Skeletal muscle satellite cell (primary cell): ENCODE data around the gene OR2K2.
"Not testable (repeated sequence)": the region's sequence is repeated elsewhere in the genome, so short reads cannot be mapped to it uniquely, and the experiment has no call there.

ENCODE experiments used
- H3K27me3 ChIP-seq: 2 replicates; pipeline ENCODE4 v1.7.0; 2013; ENCODE audit warnings: low read length; ENCODE audit not compliant: control insufficient read depth, insufficient read depth
- H3K36me3 ChIP-seq: 2 replicates; pipeline ENCODE4 v1.7.0; 2013; ENCODE audit warnings: mild to moderate bottlenecking, control low read depth, low read length; ENCODE audit not compliant: insufficient read depth
- H3K4me1 ChIP-seq: 2 replicates; pipeline ENCODE4 v1.7.0; 2013; ENCODE audit warnings: low read length; ENCODE audit not compliant: control insufficient read depth, insufficient read depth
- H3K4me2 ChIP-seq: 2 replicates; pipeline ENCODE4 v1.7.0; 2013; ENCODE audit warnings: mild to moderate bottlenecking, low read length
- H3K4me3 ChIP-seq: 2 replicates; pipeline ENCODE4 v1.7.0; 2013; ENCODE audit warnings: low read length
- H3K9ac ChIP-seq: 2 replicates; pipeline ENCODE4 v1.7.0; 2013; ENCODE audit warnings: mild to moderate bottlenecking, low read depth, low read length, moderate library complexity
- H3K9me3 ChIP-seq: replicated peaks from 2 replicates; pipeline ENCODE4 v1.7.0; 2013; ENCODE audit warnings: mild to moderate bottlenecking, control low read depth, low read length

OR2K2 gene

DNA sequence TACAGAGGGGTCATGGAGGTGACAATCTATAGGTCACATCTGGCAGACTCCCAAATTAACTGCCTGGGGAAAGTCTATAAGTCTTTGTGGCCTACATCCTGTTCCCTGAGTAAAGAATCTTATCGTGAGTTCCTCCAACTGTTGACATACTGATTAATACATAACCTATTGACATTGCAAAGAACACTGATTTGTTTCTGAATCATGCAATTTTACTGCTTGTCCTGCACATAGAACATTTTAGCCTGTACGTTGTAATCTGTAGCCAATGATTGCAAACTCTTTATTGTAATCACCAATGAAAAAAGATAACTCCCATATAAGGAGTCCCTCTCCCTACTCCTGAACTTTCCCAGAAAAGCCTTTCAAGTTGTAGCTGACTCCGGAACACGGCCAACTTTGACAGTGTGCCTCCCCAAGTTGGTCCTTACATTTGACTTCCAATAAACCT lies 18.8 kb upstream of the OR2K2 start:
- no peak overlapping the region for H3K9ac ChIP-seq
- no peaks in the 10 kb centered on the region for H3K36me3 ChIP-seq
- no peak overlapping the region for H3K4me2 ChIP-seq
- H3K9me3 ChIP-seq, result no peaks in the 10 kb centered on the region
- no peak overlapping the region for H3K4me3 ChIP-seq
- H3K4me1 ChIP-seq, result peaks cover 22% of the 10 kb centered on the region
- H3K27me3 ChIP-seq, result no peaks in the 10 kb centered on the region

DNA sequence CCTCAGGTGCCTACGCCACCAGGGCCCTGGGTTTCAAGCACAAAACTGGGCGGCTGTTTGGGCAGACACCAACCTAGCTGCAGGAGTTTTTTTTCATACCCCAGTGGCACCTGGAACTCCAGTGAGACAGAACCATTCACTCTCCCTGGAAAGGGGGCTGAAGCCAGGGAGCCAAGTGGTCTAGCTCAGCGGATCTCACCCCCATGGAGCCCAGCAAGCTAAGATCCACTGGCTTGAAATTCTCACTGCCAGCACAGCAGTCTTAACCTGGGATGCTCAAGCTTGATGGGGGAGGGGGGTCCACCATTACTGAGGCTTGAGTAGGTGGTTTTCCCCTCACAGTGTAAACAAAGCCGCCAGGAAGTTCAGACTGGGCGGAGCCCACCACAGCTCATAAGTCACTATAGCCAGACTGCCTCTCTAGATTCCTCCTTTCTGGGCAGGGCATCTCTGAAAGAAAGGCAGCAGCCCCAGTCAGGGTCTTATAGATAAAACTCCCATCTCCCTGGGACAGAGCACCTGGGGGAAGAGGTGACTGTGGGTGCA lies 4.4 kb upstream of the OR2K2 start:
- H3K4me2 ChIP-seq, H3K36me3 ChIP-seq, H3K9ac ChIP-seq, H3K27me3 ChIP-seq, H3K4me1 ChIP-seq, H3K4me3 ChIP-seq, H3K9me3 ChIP-seq: not testable (repeated sequence)

DNA sequence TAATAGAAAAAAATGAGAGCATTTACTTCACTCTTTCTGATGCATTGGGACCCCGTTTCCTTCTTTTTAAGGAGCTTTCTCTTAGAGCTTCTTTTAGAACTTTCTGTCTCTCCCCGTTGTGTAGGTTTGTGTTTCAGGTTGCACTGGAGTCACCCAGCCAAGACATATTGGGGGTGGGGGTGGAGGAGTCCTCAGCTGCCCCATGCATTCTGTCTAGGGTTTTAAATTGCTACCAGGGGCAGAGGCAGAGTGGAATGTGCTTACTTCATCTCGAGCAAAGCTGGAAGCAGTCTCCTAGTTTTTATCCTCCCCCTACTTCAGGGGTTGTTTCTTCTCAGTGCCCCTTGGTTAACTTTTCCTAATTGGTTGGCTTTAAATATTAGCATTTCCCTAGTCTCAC lies 9.4 kb downstream of the OR2K2 start:
- no peak overlapping the region for H3K4me2 ChIP-seq
- H3K27me3 ChIP-seq, result no peaks in the 10 kb centered on the region
- no peak overlapping the region for H3K4me3 ChIP-seq
- no peaks in the 10 kb centered on the region for H3K36me3 ChIP-seq
- H3K4me1 ChIP-seq, result no peaks in the 10 kb centered on the region
- no peaks in the 10 kb centered on the region for H3K9me3 ChIP-seq
- no peak overlapping the region for H3K9ac ChIP-seq

DNA sequence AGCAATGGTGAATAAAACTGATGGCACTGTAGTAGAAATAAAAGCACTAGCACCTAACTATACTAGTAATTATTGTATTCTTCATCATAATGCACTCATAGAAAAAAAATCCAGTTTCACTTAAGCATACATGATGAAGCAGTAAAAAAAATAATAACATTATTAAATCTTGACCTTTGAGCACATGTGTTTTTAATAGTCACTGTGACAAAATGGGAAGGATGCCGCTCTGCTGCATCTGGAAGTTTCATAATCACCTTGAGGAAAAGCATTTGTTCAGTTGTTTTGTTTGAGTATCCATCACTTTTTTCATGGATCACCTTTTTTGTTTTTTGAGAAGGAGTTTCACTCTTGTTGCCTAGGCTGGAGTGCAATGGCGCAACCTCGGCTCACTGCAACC lies 13.2 kb downstream of the OR2K2 start:
- Histone ChIP-seq H3K4me1 (no peaks in the 10 kb centered on the region), H3K9me3 (no peaks in the 10 kb centered on the region), H3K9ac (no peak overlapping the region), H3K4me3 (no peak overlapping the region), H3K27me3 (no peaks in the 10 kb centered on the region), H3K36me3 (no peaks in the 10 kb centered on the region), H3K4me2 (no peak overlapping the region)

DNA sequence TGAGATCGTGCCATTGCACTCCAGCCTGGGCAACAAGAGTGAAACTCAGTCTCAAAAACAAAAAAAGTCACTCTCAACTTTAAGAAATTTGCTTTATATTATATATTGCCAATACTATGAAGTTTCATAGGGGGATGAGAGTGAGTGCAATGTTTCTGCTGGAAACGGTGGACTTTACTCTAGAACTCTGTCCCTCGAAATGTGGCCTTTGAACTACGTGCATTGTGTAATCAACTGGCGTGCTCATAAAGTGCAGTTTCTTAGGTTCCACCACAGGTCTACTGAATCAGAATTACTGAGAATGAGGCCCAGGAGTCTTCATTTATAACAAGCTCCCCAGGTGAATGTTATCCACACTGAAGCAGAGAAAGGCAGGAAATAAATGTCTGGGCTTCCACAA lies 24.1 kb downstream of the OR2K2 start:
- H3K4me2 ChIP-seq, result no peak overlapping the region
- H3K4me3 ChIP-seq, result no peak overlapping the region
- H3K4me1 ChIP-seq, result peaks cover 3% of the 10 kb centered on the region
- no peaks in the 10 kb centered on the region for H3K27me3 ChIP-seq
- H3K9ac ChIP-seq, result no peak overlapping the region
- H3K36me3 ChIP-seq, result no peaks in the 10 kb centered on the region
- no peaks in the 10 kb centered on the region for H3K9me3 ChIP-seq

DNA sequence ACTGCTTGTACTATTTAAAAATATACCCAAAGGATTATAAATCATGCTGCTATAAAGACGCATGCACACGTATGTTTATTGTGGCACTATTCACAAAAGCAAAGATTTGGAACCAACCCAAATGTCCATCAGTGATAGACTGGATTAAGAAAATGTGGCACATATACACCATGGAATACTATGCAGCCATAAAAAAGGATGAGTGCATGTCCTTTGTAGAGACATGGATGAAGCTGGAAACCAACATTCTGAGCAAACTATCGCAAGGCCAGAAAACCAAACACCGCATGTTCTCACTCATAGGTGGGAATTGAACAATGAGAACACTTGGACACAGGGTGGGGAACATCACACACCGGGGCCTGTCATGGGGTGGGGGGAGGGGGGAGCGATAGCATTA lies 26.0 kb downstream of the OR2K2 start:
- H3K9me3 ChIP-seq, H3K27me3 ChIP-seq, H3K9ac ChIP-seq, H3K36me3 ChIP-seq, H3K4me3 ChIP-seq, H3K4me2 ChIP-seq, H3K4me1 ChIP-seq: not testable (repeated sequence)

DNA sequence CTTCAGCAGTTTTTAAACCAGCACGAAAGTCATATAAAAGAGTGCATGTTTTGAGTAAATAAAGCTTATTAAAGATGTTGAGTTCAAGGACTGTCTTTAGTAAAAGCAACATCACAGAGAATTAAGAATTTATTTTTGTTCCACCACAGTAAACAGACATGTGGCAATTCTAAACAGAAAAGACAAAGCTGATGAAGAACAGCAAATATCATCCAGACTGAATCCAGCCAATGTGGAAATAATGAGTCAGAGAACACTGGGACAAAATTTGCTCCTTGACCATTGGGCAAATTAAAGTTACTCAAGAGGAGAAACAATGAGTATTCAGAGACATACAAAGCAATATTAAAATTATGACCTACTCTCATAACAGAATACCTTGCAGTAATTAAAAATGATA lies 28.8 kb downstream of the OR2K2 start:
- Histone ChIP-seq H3K27me3 (no peaks in the 10 kb centered on the region), H3K4me3 (no peak overlapping the region), H3K9me3 (no peaks in the 10 kb centered on the region), H3K4me2 (no peak overlapping the region), H3K9ac (no peak overlapping the region), H3K36me3 (no peaks in the 10 kb centered on the region), H3K4me1 (peaks cover 13% of the 10 kb centered on the region)

DNA sequence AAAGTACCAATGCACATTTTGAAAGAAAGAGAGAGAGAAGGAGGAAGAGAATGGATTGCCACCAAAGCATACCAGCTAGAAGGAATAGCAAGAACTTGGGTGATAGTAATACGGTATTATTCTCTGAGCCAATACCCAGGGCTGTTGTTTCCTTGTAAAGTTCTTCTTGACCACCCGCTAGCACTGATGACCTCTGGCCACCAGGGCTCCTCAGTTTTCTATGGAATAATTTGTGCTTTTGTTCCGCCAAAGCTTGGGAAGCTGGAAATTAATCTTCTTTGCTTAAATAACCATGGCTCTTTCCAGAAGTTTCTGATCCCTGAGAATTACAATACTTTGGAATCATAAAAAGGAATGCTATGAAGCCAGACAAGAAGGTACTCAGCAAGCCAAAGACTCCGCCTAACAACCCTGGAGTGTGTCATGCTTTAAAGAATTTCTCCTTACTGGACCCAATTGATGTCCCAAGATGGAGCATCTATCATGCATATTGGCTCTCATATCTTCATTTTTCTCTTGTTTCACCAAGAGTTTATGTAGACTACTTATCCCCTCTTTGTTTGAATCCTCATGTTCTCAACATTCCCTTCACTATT lies 29.8 kb downstream of the OR2K2 start:
- Histone ChIP-seq H3K4me1 (peaks cover 13% of the 10 kb centered on the region), H3K27me3 (no peaks in the 10 kb centered on the region), H3K9ac (no peak overlapping the region), H3K36me3 (no peaks in the 10 kb centered on the region), H3K9me3 (no peaks in the 10 kb centered on the region), H3K4me2 (no peak overlapping the region), H3K4me3 (no peak overlapping the region)

DNA sequence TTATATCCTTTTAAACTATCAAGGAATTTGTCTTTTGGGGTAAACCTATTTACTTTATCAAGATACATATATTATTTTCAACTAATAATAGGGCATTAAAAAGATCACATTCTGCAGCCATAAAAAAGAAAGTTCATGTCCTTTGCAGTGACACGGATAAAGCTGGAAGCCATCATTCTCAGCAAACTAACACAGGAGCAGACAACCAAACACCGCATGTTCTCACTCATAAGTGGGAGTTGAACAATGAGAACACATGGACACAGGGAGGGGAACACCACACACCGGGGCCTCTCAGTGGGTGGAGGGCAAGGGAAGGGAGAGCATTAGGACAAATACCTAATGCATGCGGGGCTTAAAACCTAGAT lies 30.4 kb downstream of the OR2K2 start:
- Histone ChIP-seq H3K9ac (peak overlapping the region; percentile 52), H3K4me1 (peaks cover 13% of the 10 kb centered on the region), H3K4me2 (peak overlapping the region; percentile 62)
- not testable (repeated sequence) for H3K36me3 ChIP-seq, H3K9me3 ChIP-seq, H3K27me3 ChIP-seq, H3K4me3 ChIP-seq

DNA sequence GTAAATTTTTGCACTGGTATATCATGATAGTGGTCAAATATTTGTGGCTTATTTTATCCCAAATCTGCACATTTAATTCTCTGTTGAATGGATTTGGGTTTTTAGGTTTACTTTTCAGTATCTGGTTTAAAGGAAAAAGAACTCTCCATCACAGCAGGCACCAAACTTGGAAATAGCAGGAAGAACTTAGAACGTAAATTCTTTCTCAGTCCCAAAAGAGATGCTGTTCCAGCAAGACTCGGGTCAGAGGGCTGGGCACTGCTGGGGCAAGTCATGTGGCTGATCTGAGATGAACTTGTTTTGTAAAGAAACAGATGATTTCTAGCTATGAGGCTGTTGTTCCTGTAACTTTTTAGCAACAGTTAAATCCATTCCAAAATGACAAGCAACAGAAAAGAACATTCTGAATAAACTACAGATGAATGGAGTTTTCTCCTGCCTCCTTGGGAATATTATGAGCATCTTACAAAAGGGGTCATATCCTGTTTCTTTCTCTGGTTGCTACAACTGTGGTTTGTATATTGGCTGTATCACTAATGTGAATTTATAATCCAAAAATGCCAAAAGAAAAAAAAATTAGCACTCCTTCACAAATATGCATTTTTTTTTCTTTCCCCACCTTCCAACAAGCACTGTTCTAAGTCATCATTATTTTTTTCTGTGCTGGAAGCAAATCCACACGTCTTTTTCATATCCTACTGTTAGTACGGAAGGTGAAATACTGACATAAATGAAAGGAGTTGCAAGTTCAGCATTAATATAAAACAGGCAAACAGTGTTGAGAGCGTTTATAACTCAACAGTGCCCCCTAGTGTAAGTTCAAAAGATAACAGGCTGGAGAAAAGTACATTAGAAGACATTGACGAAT lies 31.1 kb downstream of the OR2K2 start:
- Histone ChIP-seq H3K9me3 (no peaks in the 10 kb centered on the region), H3K4me1 (peaks cover 13% of the 10 kb centered on the region), H3K9ac (peak overlapping the region; percentile 52), H3K27me3 (no peaks in the 10 kb centered on the region), H3K36me3 (no peaks in the 10 kb centered on the region), H3K4me2 (peak overlapping the region; percentile 62), H3K4me3 (no peak overlapping the region)

DNA sequence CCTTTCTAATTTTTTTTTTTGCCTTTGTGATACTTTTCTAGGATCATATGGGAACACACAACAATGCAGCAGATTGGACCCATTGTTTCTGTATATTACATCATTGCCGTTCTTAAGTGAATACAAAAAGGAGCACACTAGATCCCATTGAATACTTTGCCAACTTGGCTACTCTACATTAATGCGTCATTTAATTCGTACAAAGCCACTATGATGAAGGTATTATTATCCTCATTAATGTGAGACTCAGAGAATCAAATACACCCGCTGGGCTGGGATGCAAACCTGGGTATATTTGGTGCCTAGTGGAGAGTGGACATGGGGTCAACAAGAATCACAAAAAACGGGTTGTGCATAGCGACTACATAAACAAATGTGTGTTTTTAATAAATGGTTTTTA lies 31.9 kb downstream of the OR2K2 start:
- Histone ChIP-seq H3K27me3 (no peaks in the 10 kb centered on the region), H3K4me2 (no peak overlapping the region), H3K4me1 (peaks cover 13% of the 10 kb centered on the region), H3K9ac (no peak overlapping the region), H3K9me3 (no peaks in the 10 kb centered on the region), H3K36me3 (no peaks in the 10 kb centered on the region), H3K4me3 (no peak overlapping the region)
